OCI-LY7 (cell line): Measurements from ENCODE around the gene SEMA3F.

Source experiments
- EZH2phosphoT487 ChIP-seq: fragments of 200-600 bp; sonication (generic); IDR thresholded peaks from 2 replicates; pipeline ENCODE4 v1.6.1; 2018; ENCODE audit warnings: low read depth, borderline replicate concordance, mild to moderate bottlenecking, mixed run types, antibody characterized with exemption, low read length, moderate library complexity, mixed read lengths
- TF ChIP-seq, protein P1 (sequence below): fragments of 200-600 bp; sonication (generic); conservative IDR thresholded peaks from 2 replicates; pipeline ENCODE4 v1.5.1; 2014; ENCODE audit warnings: mild to moderate bottlenecking, antibody characterized with exemption, low read length, moderate library complexity, mixed read lengths

DNA sequence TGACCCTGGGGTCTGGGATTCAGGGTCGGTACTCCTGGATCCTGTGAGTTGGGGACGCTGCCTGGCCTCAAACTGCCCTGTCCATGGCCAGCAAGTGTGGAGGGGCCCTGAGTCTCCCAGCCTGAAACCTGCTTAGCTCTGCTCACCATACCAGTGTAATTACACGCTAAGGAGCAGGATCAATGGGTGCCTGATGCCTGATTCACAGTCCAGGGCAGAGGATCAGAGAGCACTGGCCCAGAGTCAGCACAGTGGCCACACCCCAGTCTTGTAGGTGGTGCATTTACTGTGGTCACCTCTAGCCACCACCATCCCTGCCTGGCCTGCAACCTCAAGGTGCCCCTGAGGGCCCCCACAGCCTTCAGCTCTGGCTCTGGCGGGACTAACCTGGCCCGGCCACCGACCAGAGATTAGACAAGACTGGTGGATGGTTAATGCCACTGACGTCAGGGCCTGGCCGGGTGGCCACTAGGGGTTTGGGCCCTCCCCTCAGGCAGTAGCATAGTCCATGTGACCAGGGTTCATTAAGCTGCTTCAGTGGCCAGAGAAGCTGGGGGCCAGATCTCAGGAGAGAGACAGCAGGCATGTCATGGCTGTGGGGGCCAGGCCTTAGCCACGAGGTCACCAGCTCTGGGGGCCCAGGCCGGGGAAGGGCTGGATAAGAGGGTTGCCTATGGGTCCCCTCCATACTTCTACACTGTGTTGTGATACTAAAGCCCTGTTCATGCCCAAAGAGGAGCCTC, 46.6 kb downstream of the SEMA3F start:
- TF ChIP-seq, protein P1, sequence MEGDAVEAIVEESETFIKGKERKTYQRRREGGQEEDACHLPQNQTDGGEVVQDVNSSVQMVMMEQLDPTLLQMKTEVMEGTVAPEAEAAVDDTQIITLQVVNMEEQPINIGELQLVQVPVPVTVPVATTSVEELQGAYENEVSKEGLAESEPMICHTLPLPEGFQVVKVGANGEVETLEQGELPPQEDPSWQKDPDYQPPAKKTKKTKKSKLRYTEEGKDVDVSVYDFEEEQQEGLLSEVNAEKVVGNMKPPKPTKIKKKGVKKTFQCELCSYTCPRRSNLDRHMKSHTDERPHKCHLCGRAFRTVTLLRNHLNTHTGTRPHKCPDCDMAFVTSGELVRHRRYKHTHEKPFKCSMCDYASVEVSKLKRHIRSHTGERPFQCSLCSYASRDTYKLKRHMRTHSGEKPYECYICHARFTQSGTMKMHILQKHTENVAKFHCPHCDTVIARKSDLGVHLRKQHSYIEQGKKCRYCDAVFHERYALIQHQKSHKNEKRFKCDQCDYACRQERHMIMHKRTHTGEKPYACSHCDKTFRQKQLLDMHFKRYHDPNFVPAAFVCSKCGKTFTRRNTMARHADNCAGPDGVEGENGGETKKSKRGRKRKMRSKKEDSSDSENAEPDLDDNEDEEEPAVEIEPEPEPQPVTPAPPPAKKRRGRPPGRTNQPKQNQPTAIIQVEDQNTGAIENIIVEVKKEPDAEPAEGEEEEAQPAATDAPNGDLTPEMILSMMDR, result no peak
- TF ChIP-seq EZH2phosphoT487, result no peak
